ENCODE results near the gene CDC45. TPM values are rescaled to one million over a fixed set of nuclear protein-coding genes. Genes with fewer than 3 reads are reported as not detected.
A peak's percentile ranks its signal among the peaks of the same experiment; 100 is the strongest.

CDC45 gene
- total RNA-seq, 4 donors from 2014 or later: 0.39 to 3.9 (median 2.0) TPM

DNA sequence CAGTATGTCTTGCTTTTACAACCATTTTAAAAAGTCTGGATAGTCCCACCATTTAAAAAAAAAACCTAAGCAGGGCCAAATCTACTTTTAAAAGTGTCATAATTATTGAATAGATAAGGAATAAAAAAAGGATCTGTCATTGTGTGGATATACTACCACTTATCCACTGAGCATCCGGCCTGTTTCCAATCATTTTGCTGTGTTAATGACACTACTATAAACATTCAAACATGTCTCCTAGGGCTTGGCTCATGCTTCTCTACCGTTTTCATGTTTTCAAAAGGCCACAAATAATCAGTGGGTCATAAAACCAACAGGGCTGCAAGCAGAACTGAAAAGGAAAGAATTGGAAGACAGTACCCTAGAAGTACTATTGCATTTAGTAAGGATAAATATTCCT lies 19.7 kb upstream of the CDC45 start:
- 76 to 78% methylated on average over 2 of the region's 2 CpGs for WGBS, 2 donors
- TF ChIP-seq, protein P1, sequence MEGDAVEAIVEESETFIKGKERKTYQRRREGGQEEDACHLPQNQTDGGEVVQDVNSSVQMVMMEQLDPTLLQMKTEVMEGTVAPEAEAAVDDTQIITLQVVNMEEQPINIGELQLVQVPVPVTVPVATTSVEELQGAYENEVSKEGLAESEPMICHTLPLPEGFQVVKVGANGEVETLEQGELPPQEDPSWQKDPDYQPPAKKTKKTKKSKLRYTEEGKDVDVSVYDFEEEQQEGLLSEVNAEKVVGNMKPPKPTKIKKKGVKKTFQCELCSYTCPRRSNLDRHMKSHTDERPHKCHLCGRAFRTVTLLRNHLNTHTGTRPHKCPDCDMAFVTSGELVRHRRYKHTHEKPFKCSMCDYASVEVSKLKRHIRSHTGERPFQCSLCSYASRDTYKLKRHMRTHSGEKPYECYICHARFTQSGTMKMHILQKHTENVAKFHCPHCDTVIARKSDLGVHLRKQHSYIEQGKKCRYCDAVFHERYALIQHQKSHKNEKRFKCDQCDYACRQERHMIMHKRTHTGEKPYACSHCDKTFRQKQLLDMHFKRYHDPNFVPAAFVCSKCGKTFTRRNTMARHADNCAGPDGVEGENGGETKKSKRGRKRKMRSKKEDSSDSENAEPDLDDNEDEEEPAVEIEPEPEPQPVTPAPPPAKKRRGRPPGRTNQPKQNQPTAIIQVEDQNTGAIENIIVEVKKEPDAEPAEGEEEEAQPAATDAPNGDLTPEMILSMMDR (IDR thresholded peaks at IDR 0.05): no peak
- TF ChIP-seq POLR2A (IDR thresholded peaks at IDR 0.05): no peak
- DNase-seq (ENCODE audit: low spot score in 2 of 2): peak in 1 of 2 donors; percentile 3
- intact Hi-C loops (cut with DNase I; ENCODE audit: low total_unique reads): no loop called here
- H3K4me3 ChIP-seq (ENCODE audit: low read depth, poor library complexity, severe bottlenecking): no peak overlapping the region

DNA sequence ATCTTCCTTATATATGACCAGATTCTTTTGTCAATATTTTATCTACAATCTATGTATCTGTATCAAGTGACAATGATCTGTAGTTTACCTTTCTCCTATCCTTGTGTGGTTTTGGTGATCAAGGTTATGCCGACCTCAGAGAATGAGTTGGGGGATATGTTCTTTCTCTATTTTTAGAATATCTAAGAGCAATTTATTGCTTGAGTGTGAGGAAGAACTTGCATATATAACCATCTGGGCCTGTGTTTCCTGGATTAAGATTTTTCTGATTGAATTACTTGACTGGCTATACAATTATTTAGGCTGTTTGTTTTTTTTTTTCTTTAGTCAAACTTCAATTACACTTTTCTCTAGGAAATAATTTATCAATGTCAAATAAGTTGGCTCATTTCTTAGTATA lies 18.2 kb upstream of the CDC45 start:
- 94 to 98% methylated on average over 1 of the region's 1 CpG for WGBS, 2 donors
- DNase-seq (ENCODE audit: low spot score in 2 of 2): no peak
- TF ChIP-seq, protein P1 (IDR thresholded peaks at IDR 0.05): no peak
- TF ChIP-seq POLR2A (IDR thresholded peaks at IDR 0.05): no peak
- intact Hi-C loops (cut with DNase I; ENCODE audit: low total_unique reads): no loop called here
- no peak overlapping the region for H3K4me3 ChIP-seq (ENCODE audit: low read depth, poor library complexity, severe bottlenecking)

DNA sequence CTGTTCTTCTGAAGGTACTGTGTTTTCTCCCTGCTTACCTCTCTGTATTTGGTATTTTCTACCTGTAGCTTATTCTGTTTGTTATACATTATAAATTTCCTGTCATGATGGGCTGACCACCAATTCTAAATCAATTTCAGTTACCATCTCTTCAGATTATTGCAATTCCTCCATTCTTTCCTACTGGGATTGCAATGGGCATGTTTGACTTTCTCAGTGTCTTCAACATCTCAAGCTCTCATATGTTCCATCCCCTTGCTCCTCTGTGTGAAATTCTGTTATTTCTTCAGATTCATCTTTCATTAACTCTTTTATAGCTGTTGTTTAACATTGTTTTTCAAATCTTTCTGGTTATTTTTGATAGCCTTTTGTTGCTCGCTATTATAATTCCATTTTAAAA lies 16.7 kb upstream of the CDC45 start:
- TF ChIP-seq, protein P1 (IDR thresholded peaks at IDR 0.05): no peak
- TF ChIP-seq POLR2A (IDR thresholded peaks at IDR 0.05): no peak
- no peak for DNase-seq (ENCODE audit: low spot score in 2 of 2)
- WGBS, 2 donors: 98 to 100% methylated on average over 1 of the region's 1 CpG
- intact Hi-C loops (cut with DNase I; ENCODE audit: low total_unique reads): no loop called here
- no peak overlapping the region for H3K4me3 ChIP-seq (ENCODE audit: low read depth, poor library complexity, severe bottlenecking)

DNA sequence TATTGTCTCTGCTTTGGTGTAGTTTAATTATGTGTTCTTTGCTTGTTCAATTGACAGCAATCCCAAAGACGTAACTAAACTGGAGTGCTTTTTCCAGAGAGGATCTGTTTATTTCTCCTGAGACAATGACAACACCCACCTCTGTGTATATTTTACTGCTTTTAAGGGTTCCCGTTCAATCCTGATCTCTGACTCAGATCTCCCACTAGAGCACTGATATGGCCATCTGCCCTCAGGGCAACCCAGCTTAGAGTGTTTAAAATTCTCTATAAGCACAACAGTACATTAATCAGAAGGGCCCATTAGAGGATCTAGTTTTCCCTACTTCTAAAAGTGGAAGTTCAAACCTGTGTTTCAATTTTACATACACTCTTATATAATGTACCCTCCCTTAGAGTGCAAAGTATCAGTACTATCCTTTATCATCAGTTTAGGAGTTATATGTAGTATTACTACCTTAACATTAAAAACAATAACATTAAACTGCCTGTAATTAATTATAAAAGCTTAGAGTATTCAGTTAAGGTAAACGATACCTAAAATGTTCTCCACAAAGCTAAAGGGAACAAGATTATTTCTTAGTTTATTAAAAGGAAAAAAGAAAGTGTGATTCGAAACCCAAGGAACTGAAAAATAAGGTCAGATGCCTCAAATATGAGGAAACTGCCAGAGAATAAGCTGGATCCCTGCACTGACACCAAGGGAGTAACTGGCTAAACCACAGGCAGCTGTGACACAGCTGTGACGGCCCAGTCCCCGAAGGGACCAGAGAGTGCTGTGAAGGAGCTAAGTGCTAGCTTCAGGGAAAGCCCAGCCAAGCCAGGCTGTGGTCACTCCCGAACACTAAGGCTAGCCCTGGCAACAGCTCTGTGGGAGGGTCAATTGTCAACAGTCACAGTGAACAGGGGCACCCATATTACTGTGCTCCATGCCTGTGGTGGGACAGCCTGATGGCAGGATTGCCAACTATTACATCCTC lies 15.9 kb upstream of the CDC45 start:
- TF ChIP-seq, protein P1 (IDR thresholded peaks at IDR 0.05): no peak
- no peak for TF ChIP-seq POLR2A (IDR thresholded peaks at IDR 0.05)
- H3K4me3 ChIP-seq (ENCODE audit: low read depth, poor library complexity, severe bottlenecking): no peak overlapping the region
- no peak for DNase-seq (ENCODE audit: low spot score in 2 of 2)
- 55 to 65% methylated on average over 7 of the region's 7 CpGs for WGBS, 2 donors
- intact Hi-C loops (cut with DNase I; ENCODE audit: low total_unique reads): no loop called here

DNA sequence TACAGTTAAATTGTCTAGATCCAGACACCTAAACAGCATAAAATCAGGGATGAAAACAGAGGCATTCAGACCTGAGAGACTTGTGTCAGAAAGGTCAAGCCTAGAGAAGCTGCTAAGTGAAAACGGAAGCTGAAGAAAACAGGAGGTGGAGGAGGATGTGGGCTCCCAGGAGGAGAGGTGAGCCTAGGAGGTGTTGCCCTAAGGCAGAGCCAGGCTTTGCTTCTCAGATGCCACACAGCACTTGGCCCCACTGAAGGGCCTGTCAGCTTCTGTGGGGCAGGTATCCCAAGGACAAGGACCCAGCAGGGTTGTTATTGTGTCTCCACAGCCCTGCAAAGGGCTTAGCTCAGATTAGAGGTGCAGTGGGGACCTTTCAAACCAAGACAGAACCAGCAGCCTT lies 15.2 kb upstream of the CDC45 start:
- intact Hi-C loops (cut with DNase I; ENCODE audit: low total_unique reads): no loop called here
- 67 to 83% methylated on average over 1 of the region's 1 CpG for WGBS, 2 donors

More for the DNA sequence above, 15.2 kb upstream of the CDC45 start:
- no peak overlapping the region for H3K4me3 ChIP-seq (ENCODE audit: low read depth, poor library complexity, severe bottlenecking)
- DNase-seq (ENCODE audit: low spot score in 2 of 2): no peak
- TF ChIP-seq, protein P1 (IDR thresholded peaks at IDR 0.05): no peak
- TF ChIP-seq POLR2A (IDR thresholded peaks at IDR 0.05): no peak
